SJSA1 (cell line): ENCODE results near the gene PARS2. TPM values are rescaled to one million over a fixed set of nuclear protein-coding genes. Genes with fewer than 3 reads are reported as not detected.

ENCODE experiments used
- DNase-seq, 2 experiments: peaks; one replicate each; pipeline ENCODE4 v3.0.0-alpha.2; 2015 to 2020; ENCODE audit warnings: low spot score in 2 of 2, low read depth in 1 of 2
- H3K27ac ChIP-seq: fragments of 250-450 bp; sonication (Bioruptor Pico); 2 replicates; pipeline ENCODE4 v1.5.1; 2020; ENCODE audit warnings: mild to moderate bottlenecking, moderate library complexity
- H3K27me3 ChIP-seq: fragments of 250-450 bp; sonication (Bioruptor Pico); replicated peaks from 2 replicates; pipeline ENCODE4 v1.5.1; 2020; ENCODE audit warnings: mild to moderate bottlenecking, moderate library complexity
- H3K36me3 ChIP-seq: fragments of 250-450 bp; sonication (Bioruptor Pico); 2 replicates; pipeline ENCODE4 v1.5.1; 2020; ENCODE audit warnings: mild to moderate bottlenecking
- H3K4me1 ChIP-seq: fragments of 250-450 bp; sonication (Bioruptor Pico); replicated peaks from 2 replicates; pipeline ENCODE4 v1.6.1; 2021; ENCODE audit warnings: mild to moderate bottlenecking
- H3K4me3 ChIP-seq: fragments of 250-450 bp; sonication (Bioruptor Pico); 2 replicates; pipeline ENCODE4 v1.5.1; 2020; ENCODE audit warnings: mild to moderate bottlenecking
- H3K9me3 ChIP-seq: fragments of 250-450 bp; sonication (Bioruptor Pico); replicated peaks from 2 replicates; pipeline ENCODE4 v1.5.1; 2020; ENCODE audit warnings: mild to moderate bottlenecking
- total RNA-seq: library from RNA; depleted of rRNA; stranded (reverse); fragments of >200 nt; shearing (Covaris generic); gene quantifications from 2 replicates; pipeline ENCODE4 v1.2.3, GENCODE V29; 2014

PARS2 gene
- total RNA-seq, 1 experiment from 2014 or later = 4.6 TPM

GRCh38 chr1:54805981-54806381 is 41.7 kb upstream of the PARS2 start:
- DNase-seq = no peak

GRCh38 chr1:54805466-54805865 is 41.1 kb upstream of the PARS2 start:
- H3K27ac ChIP-seq = no peak overlapping the region

More at GRCh38 chr1:54805981-54806381, 41.7 kb upstream of the PARS2 start:
- no peaks in the 10 kb centered on the region for H3K36me3 ChIP-seq
- no peak overlapping the region for H3K27ac ChIP-seq
- peaks cover 9% of the 10 kb centered on the region for H3K4me1 ChIP-seq
- H3K9me3 ChIP-seq = no peaks in the 10 kb centered on the region
- no peak overlapping the region for H3K4me3 ChIP-seq
- H3K27me3 ChIP-seq = peaks cover 11% of the 10 kb centered on the region

GRCh38 chr1:54804471-54805132 is 40.3 kb upstream of the PARS2 start:
- H3K27ac ChIP-seq = no peak overlapping the region
- peaks cover 21% of the 10 kb centered on the region for H3K27me3 ChIP-seq
- no peaks in the 10 kb centered on the region for H3K9me3 ChIP-seq
- H3K4me1 ChIP-seq = peaks cover 10% of the 10 kb centered on the region
- H3K4me3 ChIP-seq = no peak overlapping the region
- DNase-seq = no peak
- no peaks in the 10 kb centered on the region for H3K36me3 ChIP-seq

More at GRCh38 chr1:54805466-54805865, 41.1 kb upstream of the PARS2 start:
- DNase-seq = no peak
- Histone ChIP-seq H3K4me3 (no peak overlapping the region), H3K4me1 (peaks cover 10% of the 10 kb centered on the region), H3K36me3 (no peaks in the 10 kb centered on the region), H3K9me3 (no peaks in the 10 kb centered on the region), H3K27me3 (peaks cover 17% of the 10 kb centered on the region)

GRCh38 chr1:54803761-54804470 is 39.6 kb upstream of the PARS2 start:
- Histone ChIP-seq H3K9me3 (no peaks in the 10 kb centered on the region), H3K27me3 (peaks cover 24% of the 10 kb centered on the region), H3K36me3 (no peaks in the 10 kb centered on the region), H3K27ac (no peak overlapping the region), H3K4me1 (peaks cover 10% of the 10 kb centered on the region), H3K4me3 (no peak overlapping the region)
- DNase-seq = no peak

GRCh38 chr1:54800899-54801759 is 36.8 kb upstream of the PARS2 start, which contains the start of gene TTC22:
TTC22 (minus strand) TSS chr1:54801323; CDS start chr1:54801163, 160 bp downstream.
- no peak for DNase-seq
- H3K9me3 ChIP-seq = no peaks in the 10 kb centered on the region
- H3K4me3 ChIP-seq = no peak within 1 kb of the TSS

GRCh38 chr1:54800041-54800898 is 35.9 kb upstream of the PARS2 start:
- H3K4me3 ChIP-seq = no peak overlapping the region

More at GRCh38 chr1:54800899-54801759, 36.8 kb upstream of the PARS2 start, which contains the start of gene TTC22:
- Histone ChIP-seq H3K27ac (no peak within 1 kb of the TSS), H3K27me3 (peaks cover 32% of the 10 kb centered on the region), H3K4me1 (peaks cover 4% of the 10 kb centered on the region; the same call in 1 of the 2 replicates), H3K36me3 (no peaks in the 10 kb centered on the region)

GRCh38 chr1:54798769-54799641 is 34.7 kb upstream of the PARS2 start:
- H3K27me3 ChIP-seq = peaks cover 34% of the 10 kb centered on the region
- H3K36me3 ChIP-seq = no peaks in the 10 kb centered on the region
- DNase-seq = no peak
- no peak overlapping the region for H3K4me3 ChIP-seq
- H3K27ac ChIP-seq = no peak overlapping the region
- peaks cover 4% of the 10 kb centered on the region; the same call in 1 of the 2 replicates for H3K4me1 ChIP-seq
- H3K9me3 ChIP-seq = no peaks in the 10 kb centered on the region

More at GRCh38 chr1:54800041-54800898, 35.9 kb upstream of the PARS2 start:
- Histone ChIP-seq H3K27me3 (peaks cover 32% of the 10 kb centered on the region), H3K9me3 (no peaks in the 10 kb centered on the region), H3K36me3 (no peaks in the 10 kb centered on the region), H3K4me1 (peaks cover 4% of the 10 kb centered on the region; the same call in 1 of the 2 replicates), H3K27ac (no peak overlapping the region)
- DNase-seq = no peak

GRCh38 chr1:54798206-54798605 is 33.9 kb upstream of the PARS2 start:
- Histone ChIP-seq H3K9me3 (no peaks in the 10 kb centered on the region), H3K27ac (no peak overlapping the region)

GRCh38 chr1:54796902-54797301 is 32.6 kb upstream of the PARS2 start:
- Histone ChIP-seq H3K4me1 (peaks cover 4% of the 10 kb centered on the region; the same call in 1 of the 2 replicates), H3K27ac (no peak overlapping the region), H3K9me3 (peaks cover 5% of the 10 kb centered on the region; the same call in 1 of the 2 replicates), H3K27me3 (peaks cover 36% of the 10 kb centered on the region), H3K4me3 (no peak overlapping the region), H3K36me3 (no peaks in the 10 kb centered on the region)
- no peak for DNase-seq

More at GRCh38 chr1:54798206-54798605, 33.9 kb upstream of the PARS2 start:
- Histone ChIP-seq H3K27me3 (peaks cover 38% of the 10 kb centered on the region), H3K4me3 (no peak overlapping the region), H3K4me1 (peaks cover 4% of the 10 kb centered on the region; the same call in 1 of the 2 replicates), H3K36me3 (no peaks in the 10 kb centered on the region)
- DNase-seq = no peak

GRCh38 chr1:54795841-54796468 is 31.6 kb upstream of the PARS2 start:
- peaks cover 27% of the 10 kb centered on the region for H3K27me3 ChIP-seq
- H3K27ac ChIP-seq = no peak overlapping the region
- no peak overlapping the region for H3K4me3 ChIP-seq
- no peak for DNase-seq
- peaks cover 9% of the 10 kb centered on the region; the same call in 1 of the 2 replicates for H3K9me3 ChIP-seq
- peaks cover under 1% of the 10 kb centered on the region; the same call in 1 of the 2 replicates for H3K4me1 ChIP-seq
- H3K36me3 ChIP-seq = no peaks in the 10 kb centered on the region

- Histone ChIP-seq H3K27me3 (peaks cover 20% of the 10 kb centered on the region), H3K9me3 (peaks cover 9% of the 10 kb centered on the region; the same call in 1 of the 2 replicates), H3K27ac (no peak overlapping the region), H3K4me1 (no peaks in the 10 kb centered on the region), H3K36me3 (no peaks in the 10 kb centered on the region), H3K4me3 (no peak overlapping the region)
- no peak for DNase-seq
Measured at GRCh38 chr1:54795356-54795665, 31.0 kb upstream of the PARS2 start.
